Measurements from ENCODE around the gene PDXDC1.
"Not testable (repeated sequence)": the region's sequence is repeated elsewhere in the genome, so short reads cannot be mapped to it uniquely, and the experiment has no call there.

DNA sequence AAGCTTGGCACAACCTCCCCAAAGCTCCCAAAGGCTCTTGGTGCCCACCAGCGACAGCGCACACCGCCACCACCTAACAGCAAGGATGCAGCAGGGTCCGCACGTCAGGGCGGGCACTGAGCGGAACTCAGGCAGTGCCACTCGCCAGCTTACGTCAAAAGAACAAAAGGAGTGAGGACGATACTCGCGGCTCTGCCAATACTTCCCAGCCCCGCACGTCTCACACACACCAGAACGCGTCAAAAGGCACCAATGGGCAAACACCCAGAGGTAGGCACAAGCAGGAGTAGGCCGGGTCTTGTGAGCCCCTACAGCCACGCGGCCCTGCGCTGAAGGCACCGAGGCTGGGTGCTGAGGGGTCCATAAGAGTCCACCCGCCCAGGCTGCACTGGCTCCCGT, 171.4 kb downstream of the PDXDC1 start:
- TF ChIP-seq, protein P1, sequence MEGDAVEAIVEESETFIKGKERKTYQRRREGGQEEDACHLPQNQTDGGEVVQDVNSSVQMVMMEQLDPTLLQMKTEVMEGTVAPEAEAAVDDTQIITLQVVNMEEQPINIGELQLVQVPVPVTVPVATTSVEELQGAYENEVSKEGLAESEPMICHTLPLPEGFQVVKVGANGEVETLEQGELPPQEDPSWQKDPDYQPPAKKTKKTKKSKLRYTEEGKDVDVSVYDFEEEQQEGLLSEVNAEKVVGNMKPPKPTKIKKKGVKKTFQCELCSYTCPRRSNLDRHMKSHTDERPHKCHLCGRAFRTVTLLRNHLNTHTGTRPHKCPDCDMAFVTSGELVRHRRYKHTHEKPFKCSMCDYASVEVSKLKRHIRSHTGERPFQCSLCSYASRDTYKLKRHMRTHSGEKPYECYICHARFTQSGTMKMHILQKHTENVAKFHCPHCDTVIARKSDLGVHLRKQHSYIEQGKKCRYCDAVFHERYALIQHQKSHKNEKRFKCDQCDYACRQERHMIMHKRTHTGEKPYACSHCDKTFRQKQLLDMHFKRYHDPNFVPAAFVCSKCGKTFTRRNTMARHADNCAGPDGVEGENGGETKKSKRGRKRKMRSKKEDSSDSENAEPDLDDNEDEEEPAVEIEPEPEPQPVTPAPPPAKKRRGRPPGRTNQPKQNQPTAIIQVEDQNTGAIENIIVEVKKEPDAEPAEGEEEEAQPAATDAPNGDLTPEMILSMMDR (IDR thresholded peaks at IDR 0.05) = not testable (repeated sequence)
- not testable (repeated sequence) for TF ChIP-seq POLR2A (IDR thresholded peaks at IDR 0.05)
